GM21367 (cell line): Measurements from ENCODE around the gene RALGAPA2.

Source experiments
- ATAC-seq: cut with Tn5 transposase; IDR thresholded peaks from one replicate; pipeline ENCODE4 v1.9.1; 2021; ENCODE audit not compliant: unreplicated experiment

RALGAPA2 gene

DNA sequence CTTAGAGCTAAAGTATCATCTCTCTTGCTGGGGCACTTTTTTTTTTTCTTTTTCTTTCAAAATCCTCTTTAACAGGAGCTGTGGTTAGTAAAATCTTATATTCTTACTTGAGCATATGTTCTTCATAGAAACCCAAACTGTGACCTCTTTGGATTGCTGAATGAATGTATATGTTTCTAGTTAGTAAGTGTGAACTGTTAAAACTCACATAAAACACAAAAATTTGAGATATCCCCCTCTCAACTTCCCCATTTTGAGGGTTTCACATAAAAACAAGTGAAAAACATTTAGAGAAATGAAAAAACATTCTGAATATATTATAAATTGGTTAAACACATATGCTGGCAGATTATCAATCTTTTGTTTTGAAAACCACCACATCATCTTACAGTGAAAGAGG is 266.4 kb downstream of the RALGAPA2 start:
- no peak for ATAC-seq

DNA sequence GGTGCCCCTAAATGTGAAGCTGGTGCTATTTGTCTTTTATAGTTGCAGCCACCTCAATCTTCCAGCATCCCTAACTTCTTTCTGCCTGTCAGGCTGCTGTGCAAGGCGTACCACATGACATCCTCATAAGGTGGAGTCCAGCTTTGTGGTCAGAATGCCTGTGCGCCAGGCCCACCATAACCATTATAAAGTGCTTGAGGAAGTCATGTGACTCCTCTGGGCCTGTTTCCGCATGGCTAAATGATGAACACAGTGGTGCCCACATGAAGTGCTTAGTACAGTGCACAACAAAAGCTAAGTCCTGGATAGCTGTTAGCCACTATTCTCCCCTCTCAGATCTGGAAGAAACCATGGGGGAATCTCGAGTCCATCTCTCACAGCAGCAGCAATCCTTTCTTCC is 268.9 kb downstream of the RALGAPA2 start:
- ATAC-seq = no peak

DNA sequence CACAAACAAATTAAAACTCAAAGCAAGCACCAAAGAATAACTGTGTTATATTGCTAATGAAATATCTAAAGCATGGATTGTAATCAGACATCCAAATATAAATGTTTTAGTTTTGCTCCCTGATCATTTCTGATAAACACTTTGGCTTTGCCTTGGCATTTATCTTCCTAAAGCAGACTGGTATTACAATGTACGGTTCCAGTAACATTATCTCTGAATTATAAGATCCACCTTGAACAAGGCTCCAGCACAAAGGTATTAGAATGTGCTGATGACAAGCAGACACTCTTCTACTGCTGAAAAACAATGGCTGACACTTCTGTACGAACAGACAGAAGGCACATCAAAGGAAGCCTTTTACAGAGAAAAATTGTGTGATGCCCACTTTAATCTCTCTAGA is 270.0 kb downstream of the RALGAPA2 start:
- ATAC-seq = no peak

DNA sequence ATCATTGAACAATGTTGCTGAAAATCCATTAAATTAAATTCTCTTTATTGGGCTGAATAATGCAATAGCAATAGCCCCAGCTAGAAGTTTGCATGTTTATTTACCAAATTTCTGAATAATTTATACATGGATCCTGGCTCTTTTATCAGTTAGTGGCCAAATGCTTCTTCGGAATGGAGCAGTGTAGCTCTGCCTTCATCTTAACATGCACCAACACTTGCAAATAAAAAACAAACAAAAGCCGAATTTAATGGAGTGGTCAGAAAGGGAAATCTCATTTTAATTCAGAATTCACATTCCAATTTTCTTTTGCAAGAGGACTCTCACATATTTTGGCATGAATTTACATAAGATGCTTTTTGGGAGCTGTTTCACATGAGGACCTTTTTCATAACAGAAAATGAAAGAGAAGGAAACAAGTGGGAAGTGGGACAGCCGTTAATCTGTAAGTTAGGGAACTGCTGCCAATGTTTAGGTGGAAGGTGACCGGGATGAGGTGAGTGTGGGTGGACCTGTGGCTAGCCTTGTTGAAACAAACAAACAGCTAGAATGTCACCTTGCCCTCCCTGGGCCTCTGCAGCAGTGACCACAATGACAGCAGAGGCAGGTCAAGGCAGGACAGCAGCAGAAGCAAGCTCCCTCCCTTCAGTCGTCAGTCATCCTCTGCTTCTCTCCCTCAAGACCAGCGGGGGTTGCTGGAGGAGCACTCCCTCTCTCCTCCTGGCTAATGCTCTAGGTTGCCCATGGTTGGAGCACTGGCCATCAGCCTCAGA is 271.4 kb downstream of the RALGAPA2 start:
- no peak for ATAC-seq

DNA sequence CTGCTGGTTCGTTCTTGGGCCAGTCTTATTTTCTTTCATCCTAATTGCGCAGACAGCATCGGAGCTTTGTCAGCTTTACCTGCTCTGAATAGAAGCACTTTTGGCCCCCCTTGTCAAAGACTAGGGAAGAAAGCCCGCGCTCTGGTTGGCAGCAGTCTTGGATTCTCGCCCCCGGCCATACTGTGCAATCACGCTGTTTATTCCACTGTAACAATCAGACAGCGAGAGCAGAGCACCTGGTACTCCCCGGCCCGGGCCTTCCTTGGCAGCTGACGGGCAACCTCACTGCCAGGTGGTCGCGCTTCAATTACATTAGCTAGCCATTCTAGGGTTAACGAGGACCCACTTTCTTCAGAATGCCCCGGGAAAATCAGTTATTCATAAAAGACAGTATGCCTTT is 272.0 kb downstream of the RALGAPA2 start:
- no peak for ATAC-seq

DNA sequence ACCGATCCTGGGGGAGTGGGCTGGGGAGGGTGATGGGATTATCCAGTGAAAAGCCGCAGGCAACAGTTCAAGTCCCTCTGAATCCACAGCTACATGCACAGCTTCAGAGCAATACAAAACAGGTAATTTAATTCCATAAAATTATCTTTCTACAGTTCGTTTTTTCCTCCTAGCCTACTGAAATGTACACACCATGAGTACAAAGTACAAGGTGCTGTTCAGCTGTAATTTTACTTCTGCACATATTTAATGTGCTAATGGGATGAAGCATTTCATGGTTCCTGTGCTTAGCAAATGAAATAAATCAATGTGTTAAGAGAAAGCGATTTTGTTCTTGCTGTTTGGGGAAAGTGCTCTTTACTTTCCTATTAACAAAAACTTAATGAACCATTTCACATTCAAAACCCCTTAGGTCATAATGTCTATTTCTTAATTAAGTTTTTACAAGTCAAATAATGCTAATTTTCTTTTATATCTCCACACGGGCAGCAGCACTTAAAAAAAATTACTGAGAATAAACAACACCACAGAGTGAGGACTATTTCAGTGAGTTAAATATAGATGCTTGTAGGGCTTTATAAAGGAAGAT is 272.7 kb downstream of the RALGAPA2 start:
- no peak for ATAC-seq

DNA sequence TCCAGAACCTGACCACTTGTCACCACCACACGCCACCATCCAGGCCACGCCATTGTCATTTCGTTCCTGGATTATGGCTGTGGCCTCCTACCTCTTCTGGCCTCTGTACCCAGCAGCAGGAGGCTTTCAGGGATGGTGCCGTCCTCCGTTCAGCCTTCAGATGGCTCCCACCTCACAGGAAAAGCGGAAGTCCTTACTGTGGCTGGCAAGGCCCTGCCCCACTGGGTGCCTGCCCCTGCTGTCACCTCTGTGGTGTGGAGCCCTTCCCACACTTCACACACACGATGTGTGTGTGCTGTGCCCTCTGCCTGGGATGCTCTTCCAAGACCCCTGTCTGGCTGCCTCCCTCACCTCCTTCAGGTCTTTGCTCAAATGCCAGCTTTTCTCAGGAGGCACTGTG is 275.1 kb downstream of the RALGAPA2 start:
- no peak for ATAC-seq

DNA sequence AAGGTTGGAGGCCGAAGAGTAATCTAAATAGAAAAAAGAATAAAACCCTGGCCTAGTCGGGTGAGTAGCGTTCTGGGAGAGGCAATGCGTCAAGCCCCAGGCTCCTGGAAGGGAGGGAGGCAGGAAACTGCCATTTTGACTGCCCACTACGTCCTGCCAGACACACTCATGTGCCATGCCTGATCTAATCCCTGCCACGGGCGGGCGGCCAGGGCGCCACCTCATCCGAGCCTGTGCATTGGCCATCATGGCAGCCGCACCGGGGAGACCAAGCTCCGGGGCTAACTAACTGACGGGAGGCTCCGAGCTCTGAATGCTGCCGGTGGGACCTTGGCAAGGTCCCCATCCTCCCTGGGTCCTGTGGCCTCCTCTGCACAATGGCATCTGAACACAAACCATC is 275.8 kb downstream of the RALGAPA2 start:
- no peak for ATAC-seq

DNA sequence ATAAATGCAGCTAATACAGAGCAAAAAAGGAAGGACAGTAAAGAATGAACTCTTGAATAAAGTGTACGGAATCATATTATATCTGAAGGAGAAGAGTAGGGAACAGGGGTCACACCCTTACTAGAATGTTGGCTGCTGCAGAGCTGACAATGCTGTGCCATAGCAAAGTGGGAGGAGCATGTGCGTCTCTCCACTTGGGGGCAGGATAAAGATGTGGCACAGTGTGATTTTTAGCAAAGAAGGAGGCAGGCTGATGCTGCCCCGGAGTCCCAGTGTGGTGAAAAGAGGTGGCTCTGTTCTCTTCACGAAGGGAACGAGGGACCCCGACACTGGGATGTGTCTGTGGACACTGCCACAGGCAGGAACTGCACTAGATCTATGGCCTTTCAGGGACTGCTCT is 277.0 kb downstream of the RALGAPA2 start:
- ATAC-seq = no peak

DNA sequence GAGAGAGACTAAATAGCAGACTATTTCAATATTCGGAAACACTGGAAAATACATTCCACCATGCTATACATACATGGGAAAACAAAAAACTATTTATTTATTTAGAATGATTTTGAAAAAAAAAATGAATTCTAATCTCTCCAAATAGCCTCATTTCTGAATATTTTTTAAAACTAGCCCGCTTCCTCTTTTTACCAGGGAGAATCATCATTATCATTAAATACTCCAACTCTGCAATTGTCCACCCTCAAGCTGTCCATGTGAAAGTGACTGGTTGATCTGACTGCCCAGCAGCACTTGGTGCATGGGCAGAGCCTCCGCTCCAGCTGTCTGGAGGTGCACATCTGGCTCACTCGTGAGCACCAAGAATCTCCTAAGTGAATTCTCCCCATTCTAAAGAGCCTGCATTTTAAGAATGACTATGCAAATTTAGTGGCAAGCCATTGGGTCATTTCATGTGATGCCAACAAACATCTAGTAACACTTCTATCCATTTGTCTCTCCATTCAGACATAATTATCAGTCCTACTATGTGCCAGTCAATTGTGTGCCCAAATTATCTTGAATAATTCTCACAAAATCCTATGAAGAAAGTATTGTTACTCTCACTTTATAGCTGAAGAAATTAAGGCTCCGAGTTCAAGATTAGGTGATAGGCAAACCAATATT is 279.7 kb downstream of the RALGAPA2 start:
- ATAC-seq = no peak

DNA sequence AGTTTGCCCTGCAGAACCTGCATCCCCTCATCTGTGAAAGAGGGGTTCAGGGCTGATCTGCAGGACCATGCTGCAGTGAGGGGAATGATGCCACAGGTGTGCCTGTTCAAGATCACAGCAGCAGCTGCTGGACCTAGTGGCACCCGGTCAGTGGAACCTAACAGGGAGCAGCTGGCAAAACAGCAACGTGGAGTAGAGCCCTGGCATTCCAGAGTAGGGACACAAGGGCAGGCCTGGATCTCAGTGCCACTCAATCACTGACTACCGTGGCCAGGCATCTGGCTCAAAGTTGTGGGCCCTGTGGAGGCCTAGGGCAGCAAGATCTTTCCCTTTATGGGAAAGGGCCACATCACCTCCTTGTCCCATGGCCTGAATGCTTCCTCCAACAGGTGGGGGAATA is 282.4 kb downstream of the RALGAPA2 start:
- no peak for ATAC-seq

DNA sequence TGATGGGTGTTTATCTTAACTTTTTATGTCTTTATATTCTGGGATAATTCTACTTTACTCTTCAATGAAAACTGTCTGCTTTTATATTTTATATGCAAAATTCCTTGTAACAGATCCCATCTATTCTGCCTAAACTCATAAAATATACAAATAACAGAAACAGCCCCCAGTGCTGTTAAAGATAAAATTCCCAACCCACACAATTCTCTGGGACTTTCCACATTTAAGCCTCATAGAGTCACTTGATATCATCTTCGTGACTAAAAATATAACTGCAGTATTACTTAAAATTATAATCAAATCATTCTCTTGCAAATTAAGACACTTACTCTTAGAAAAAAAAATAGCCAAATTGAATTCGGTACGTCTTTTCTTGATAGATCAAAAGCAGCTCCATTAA is 284.4 kb downstream of the RALGAPA2 start:
- no peak for ATAC-seq

DNA sequence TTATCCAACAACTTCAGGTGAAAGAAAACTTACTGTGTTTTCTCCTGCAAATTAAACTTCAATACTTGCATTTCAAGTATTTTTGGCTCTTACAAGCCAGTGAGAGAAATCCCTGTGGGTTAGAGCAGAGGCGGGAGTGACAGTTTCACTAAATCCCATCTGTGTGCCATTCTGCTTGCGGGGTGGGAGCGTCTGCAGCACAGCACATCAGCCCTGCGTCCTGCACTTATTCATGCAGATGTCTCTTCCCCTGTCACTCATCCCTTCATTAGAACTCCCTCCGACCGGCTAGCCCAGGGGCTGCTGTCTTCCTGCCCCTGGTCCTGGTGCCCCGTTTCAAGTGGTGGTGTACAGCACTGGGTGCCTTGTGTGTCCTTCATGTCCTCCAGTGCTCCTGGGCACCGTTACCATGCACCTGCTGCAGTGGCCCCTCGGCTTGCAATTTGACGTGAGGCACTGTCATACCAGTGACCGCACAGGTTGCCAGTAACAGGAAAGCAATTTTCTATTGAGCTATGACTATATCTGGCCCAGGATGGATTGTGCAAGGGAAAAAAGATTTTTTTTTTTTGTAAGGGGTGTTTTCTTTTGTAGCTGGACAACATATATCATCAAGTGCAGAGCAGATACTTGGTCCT is 285.1 kb downstream of the RALGAPA2 start:
- no peak for ATAC-seq

DNA sequence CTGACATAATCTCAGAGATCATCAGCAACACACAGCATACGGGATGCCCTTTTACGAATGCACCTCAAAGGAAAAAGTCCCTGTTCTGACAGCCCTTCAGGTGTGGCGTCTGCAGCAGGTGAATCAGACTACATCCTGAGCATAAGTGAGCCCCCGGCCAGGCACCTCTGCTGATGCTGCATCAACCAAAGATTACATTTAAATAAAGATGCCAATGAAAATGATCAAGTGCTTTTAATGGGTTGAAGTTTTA is 285.9 kb downstream of the RALGAPA2 start:
- ATAC-seq = no peak

DNA sequence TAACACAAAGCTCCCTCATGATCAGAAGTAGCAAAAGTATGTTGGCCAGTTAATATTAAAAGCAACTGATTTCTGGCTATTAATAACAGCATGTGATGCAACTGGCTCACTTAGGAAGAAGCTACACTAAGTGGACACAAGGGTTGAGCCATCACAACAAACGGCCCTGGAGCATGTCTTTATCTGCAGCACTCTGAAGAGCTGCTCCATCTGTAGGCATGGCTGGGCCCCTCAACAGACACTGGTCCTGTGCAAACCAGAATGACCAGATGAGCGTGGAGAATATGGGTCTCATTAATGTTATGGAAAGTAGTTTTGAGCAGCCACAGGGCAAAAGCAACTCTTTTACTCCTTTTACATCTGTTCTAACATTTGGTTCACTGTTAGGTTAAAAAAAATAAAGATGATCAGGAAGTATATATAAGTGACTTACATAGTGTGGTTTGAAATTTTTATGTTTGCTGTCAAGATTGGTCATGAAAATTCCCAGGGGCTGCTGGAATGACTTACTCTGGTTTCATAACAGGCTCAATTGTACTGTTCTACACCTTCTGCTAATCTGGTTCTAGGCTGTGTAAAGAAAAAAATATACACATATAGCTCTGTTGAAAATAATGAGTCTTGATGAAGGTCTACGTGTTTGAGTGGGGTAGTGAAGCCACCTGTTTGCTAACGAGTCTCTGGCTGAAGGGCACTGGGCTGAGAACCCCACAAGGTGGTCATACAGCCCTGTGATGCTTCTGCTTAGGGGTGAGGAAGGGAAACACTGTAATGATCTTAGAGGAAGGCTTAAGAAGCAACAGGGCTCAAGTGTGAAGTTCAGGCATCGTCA is 286.4 kb downstream of the RALGAPA2 start:
- ATAC-seq = no peak

DNA sequence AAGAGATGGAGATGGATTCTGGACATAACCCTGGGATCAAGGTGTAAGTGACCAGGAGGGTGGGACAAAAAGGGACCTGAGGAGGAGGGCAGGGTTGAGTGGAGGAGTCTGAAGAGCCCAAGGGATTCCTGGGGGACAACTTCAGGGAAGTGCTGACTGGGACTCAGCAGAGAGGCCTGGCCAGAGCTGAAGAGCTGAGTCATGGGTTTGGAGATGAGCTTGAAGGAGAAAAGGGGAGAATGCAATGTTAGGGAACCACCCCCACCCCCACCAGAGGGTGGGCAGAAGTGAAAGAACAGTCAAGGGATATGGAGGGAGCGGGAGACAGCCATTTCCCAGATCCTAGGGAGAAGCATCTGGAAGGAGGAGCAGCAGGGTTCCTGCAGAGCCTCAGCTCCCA is 289.3 kb downstream of the RALGAPA2 start:
- no peak for ATAC-seq

DNA sequence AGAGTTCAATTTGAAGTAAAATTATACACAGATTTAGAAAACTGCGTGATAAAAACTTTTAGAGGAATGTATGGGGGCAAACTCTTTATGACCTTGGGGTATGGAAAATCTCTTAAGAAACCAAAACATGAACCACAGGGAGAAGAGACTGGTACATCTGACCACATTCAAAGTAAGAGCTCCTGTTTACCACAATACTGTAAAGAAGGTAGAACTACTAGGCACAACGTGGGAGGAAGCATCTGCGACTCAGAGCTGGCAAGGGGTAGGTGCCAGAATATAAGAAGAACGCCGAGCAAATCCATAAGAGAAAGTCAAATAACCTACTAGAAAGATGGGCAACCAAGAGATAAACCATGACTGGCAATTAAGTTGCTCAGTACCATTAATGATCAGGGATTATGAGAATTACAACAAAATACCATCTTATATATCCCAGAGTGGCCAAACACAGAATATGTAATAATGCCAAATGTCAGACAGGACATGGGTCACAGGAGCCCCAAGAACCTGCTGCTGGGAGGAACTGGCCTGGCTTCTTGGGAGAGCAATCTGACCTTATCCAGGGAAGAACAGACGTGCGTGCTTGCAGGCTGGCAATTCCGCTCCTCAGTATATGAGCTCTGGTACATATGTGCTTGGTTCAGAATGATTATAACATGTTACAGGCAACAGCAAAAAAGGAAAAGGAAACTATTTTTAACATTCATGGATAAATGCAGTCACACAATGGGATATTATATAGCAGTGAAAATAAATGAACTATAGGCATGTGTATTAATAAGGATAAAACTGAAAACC is 294.4 kb downstream of the RALGAPA2 start:
- ATAC-seq = no peak

DNA sequence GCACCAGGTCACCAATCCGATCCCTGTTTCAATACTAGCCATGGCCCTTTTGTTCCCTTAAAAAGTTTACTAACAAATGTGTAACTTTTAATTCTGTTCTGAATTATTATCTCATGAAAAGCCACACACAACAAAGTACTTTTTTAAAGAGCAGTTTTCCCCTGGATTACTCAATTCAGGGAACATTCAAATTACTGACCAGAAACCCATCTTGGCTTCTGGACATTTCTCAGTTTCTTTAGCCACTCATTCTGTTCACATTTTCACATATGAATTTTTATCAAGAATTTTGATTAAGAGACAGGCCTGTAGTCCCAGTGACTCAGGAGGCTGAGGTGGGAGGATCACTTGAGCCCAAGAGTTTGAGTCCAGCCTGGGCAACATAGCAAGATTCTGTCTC is 297.1 kb downstream of the RALGAPA2 start:
- no peak for ATAC-seq

DNA sequence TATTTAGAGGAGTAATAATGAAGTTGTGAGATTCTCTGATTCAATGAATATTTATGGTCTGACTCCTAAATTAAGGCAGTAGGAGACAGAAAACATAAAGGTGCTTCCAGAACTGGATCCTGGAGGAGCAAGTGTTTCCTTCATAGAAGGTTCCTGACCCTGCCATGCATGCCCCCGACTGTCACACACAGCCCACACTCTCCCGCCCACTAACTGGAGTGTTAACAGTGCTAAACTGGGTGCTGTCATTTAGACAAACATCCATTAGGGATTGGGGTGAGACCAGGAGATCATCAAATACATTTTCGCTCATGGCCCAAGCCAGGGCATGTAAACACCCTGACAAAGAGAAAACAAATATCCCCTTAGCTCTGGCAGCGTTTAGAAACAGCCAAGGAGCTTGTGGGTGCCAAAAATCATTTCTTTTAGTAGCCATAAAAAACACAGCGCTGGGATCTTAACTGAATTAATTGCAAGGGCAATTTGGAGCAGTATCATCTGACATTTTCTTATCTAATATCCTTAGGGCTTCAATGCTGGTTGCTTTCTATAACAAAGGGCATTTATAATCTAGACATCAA is 297.7 kb downstream of the RALGAPA2 start:
- ATAC-seq = no peak

DNA sequence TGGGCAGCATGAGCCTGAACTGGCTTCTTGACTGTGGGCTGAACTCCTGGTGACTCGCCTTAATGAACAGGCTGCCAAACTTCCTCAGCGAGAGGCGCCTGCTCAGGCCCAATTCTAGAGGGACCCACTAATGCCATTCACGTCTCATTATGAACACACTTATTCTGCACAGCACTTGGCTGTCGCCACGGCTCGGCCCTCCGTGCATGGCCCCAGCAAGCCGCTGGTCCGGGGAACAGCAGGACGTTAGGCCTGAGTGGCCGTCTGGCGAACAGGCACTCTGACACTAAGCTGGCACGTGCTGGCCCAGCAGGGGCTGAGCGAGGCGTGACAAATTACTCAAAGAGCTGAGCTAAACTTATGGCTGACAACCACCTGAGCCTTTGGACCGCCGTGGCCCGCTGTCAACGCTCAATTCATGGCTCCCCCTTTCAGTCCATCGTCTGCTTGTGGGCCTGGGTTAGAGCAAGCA is 298.6 kb downstream of the RALGAPA2 start:
- ATAC-seq = no peak
